Measurements from ENCODE around the gene PRKG1. TPM values are rescaled to one million over a fixed set of nuclear protein-coding genes. Genes with fewer than 3 reads are reported as not detected.

Gene PRKG1
- total RNA-seq, 1 donor from 2014 or later = 0.17 TPM

DNA sequence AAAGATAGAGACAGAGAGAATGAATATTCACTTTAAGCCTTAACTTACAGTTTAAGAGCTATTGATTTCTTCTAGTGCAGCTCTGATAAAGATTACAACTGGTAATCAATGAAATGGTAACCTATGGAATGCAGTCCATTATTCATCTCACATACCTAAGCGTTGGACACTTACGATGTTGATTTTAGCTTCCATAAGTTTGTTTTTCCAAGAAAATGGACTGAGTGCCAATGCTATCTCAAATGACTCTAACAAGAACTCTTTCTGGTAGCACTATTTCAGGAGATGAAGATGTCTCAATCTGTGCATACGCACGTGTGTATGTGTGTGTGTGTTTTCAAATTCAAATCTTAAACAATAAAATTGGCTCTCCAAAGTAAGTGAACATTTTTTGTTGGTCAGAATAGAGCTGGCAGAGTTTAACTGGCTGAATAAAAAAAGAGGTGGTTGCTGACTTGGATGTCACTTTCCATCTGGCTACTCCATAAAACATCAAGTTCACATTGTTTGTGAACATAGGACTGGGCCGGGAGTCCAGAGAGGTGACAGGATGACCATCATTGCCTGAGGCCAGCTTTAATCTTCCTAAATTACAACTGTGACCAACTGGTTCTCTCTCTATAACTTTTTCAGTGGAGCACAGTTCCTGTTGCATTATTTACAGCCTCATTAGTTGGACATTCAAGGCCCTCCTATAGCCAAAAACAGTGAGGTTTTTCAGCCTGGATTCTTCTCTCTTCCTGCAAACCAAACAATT lies 732.0 kb downstream of the PRKG1 start:
- TF ChIP-seq, protein P1, sequence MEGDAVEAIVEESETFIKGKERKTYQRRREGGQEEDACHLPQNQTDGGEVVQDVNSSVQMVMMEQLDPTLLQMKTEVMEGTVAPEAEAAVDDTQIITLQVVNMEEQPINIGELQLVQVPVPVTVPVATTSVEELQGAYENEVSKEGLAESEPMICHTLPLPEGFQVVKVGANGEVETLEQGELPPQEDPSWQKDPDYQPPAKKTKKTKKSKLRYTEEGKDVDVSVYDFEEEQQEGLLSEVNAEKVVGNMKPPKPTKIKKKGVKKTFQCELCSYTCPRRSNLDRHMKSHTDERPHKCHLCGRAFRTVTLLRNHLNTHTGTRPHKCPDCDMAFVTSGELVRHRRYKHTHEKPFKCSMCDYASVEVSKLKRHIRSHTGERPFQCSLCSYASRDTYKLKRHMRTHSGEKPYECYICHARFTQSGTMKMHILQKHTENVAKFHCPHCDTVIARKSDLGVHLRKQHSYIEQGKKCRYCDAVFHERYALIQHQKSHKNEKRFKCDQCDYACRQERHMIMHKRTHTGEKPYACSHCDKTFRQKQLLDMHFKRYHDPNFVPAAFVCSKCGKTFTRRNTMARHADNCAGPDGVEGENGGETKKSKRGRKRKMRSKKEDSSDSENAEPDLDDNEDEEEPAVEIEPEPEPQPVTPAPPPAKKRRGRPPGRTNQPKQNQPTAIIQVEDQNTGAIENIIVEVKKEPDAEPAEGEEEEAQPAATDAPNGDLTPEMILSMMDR (conservative IDR thresholded peaks at IDR 0.05; ENCODE audit: low read depth, low read length) = no peak
- DNase-seq (ENCODE audit: low read depth) = no peak

DNA sequence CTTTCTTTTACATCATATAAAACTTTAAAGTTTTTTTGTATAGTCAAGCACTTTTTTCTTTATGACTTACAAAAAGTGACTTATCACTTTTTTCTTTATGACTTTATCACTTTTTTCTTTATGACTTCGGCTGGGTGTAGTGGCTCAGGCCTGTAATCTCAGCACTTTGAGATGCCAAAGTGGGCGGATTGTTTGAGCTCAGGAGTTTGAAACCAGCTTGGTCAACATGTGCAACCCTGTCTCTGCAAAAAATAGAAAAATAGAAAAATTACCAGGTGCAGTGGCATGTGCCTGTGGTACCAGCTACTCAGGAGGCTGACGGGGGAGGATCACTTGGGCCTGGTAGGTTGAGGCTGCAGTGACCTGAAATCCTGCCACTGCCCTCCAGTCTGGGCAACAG lies 733.9 kb downstream of the PRKG1 start:
- TF ChIP-seq, protein P1 (conservative IDR thresholded peaks at IDR 0.05; ENCODE audit: low read depth, low read length) = no peak
- no peak overlapping the region for H3K4me3 ChIP-seq (ENCODE audit: low read depth, low read length)
- no peak for DNase-seq (ENCODE audit: low read depth)

More for the DNA sequence above, 732.0 kb downstream of the PRKG1 start:
- H3K4me3 ChIP-seq (ENCODE audit: low read depth, low read length) = no peak overlapping the region

DNA sequence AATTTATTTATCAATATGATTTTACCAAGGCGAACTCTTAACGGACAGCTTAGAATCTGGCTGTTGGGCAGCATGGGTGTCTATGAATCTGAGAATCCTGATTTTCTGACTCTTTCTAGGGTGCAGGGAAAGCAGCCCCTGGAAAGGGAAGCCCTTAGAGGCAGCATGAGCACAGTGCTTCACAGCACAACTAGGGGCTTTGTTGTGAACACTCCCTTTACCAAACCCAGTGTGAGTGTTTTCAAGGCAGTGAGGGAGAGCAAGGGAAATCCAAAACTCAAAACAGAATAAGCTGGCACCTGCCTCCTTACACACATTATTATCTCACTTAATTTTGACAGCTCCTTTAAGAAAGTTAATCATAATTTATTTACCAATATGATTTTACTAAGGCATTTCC lies 741.4 kb downstream of the PRKG1 start:
- TF ChIP-seq, protein P1 (conservative IDR thresholded peaks at IDR 0.05; ENCODE audit: low read depth, low read length) = no peak
- no peak for DNase-seq (ENCODE audit: low read depth)
- H3K4me3 ChIP-seq (ENCODE audit: low read depth, low read length) = no peak overlapping the region

DNA sequence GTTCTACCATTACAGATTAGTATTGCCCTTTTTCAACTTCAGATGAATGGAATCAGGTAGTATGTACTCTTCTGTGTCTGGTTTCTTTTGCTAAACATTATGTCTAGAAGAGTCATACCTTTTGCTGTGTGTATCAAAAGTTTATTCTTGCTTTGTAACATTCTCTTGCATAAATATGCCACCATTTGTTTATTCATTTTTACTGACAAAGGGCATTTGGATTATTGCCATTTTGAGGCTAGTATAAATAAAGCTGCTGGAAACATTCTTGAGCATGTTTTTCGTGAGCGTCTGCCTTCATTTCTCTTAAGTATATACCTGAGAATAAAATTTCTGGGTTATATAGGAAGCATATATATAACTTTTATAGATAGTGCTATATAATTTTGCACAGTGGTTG lies 746.8 kb downstream of the PRKG1 start:
- TF ChIP-seq, protein P1 (conservative IDR thresholded peaks at IDR 0.05; ENCODE audit: low read depth, low read length) = no peak

DNA sequence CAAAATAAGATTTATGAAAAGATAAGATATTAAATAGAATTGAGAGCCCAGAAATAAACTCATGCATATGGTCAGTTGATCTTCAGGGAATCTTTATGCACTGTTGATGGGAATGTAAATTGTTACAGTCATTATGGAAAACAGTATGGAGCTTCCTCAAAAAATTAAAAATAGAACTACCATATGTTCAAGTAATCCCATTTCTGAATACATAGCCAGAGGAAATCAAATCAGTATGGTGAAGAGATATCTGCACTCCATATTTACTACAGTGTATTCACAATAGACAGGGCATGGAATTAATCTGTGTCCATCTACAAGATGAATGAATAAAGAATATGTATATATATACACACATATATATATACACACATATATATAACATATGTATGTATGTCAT lies 747.5 kb downstream of the PRKG1 start:
- no peak for DNase-seq (ENCODE audit: low read depth)
- H3K4me3 ChIP-seq (ENCODE audit: low read depth, low read length) = no peak overlapping the region
- TF ChIP-seq, protein P1 (conservative IDR thresholded peaks at IDR 0.05; ENCODE audit: low read depth, low read length) = no peak

More for the DNA sequence above, 746.8 kb downstream of the PRKG1 start:
- DNase-seq (ENCODE audit: low read depth) = no peak
- no peak overlapping the region for H3K4me3 ChIP-seq (ENCODE audit: low read depth, low read length)

DNA sequence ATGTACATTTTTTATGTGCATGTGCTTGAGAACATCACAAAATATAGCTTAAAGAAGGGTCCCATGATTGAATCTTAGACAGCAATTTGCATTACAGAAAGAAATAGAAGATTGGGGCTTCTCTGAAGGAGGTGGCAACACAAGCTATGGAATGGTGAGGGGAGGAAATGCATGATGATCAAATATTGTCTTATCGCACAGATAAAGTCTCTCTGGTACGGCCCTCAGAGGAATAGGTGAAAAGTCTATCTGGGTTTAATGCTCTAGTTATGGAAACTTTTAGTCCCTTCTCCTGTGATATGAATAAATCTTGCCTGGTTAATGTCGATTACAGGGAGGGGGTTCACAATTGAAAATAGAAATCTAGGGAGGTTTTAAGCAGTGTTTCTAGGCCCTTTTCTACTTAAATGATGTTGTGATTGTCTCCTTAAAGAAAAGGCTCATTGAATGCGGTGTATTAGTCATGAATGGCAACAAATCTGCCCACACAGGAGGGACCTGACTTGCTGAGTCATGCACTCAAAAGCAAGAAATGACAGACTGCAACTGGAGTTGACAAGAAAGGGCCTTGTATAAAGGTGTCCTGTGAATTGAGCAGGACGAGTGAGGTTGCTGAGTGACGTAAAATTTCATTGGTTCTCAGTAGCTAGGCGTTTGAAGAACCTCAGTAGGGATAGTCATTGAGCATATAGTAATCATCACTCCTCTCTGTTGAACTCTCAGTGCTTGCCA lies 758.5 kb downstream of the PRKG1 start:
- H3K4me3 ChIP-seq (ENCODE audit: low read depth, low read length) = no peak overlapping the region
- TF ChIP-seq, protein P1 (conservative IDR thresholded peaks at IDR 0.05; ENCODE audit: low read depth, low read length) = no peak
- peak; percentile 4 for DNase-seq (ENCODE audit: low read depth)

All from epithelial cell of proximal tubule (primary cell).